Midbrain (tissue), 1 donor: Measurements from ENCODE around the gene FAM110A.
"Not testable (repeated sequence)": the region's sequence is repeated elsewhere in the genome, so short reads cannot be mapped to it uniquely, and the experiment has no call there.

Experiments used
- DNase-seq: peaks from one replicate; lab custom pipeline; 2025; lab: John Stamatoyannopoulos, UW

Gene FAM110A

GRCh38 chr20:844473-845225 lies 11.1 kb downstream of the FAM110A start:
- DNase-seq = peak; percentile 74

- DNase-seq = no peak
Observed at GRCh38 chr20:845226-845868, 11.8 kb downstream of the FAM110A start.

GRCh38 chr20:845941-846893 lies 12.7 kb downstream of the FAM110A start:
- no peak for DNase-seq

- no peak for DNase-seq
Observed at GRCh38 chr20:846894-847278, 13.4 kb downstream of the FAM110A start.

GRCh38 chr20:848193-848592 lies 14.7 kb downstream of the FAM110A start:
- DNase-seq = no peak

GRCh38 chr20:848731-849130 lies 15.2 kb downstream of the FAM110A start:
- not testable (repeated sequence) for DNase-seq

GRCh38 chr20:853406-853996 lies 20.0 kb downstream of the FAM110A start:
- no peak for DNase-seq

GRCh38 chr20:854601-855000 lies 21.1 kb downstream of the FAM110A start:
- no peak for DNase-seq

- DNase-seq = no peak
Observed at GRCh38 chr20:855466-856360, 22.2 kb downstream of the FAM110A start.

GRCh38 chr20:856361-856775 lies 22.9 kb downstream of the FAM110A start:
- no peak for DNase-seq

- no peak for DNase-seq
Observed at GRCh38 chr20:858011-858410, 24.5 kb downstream of the FAM110A start.

- DNase-seq = no peak
Observed at GRCh38 chr20:859751-860231, 26.3 kb downstream of the FAM110A start.

- no peak for DNase-seq
Observed at GRCh38 chr20:860891-861290, 27.4 kb downstream of the FAM110A start.

- no peak for DNase-seq
Observed at GRCh38 chr20:865440-865839, 31.9 kb downstream of the FAM110A start.

GRCh38 chr20:868279-868678 lies 34.8 kb downstream of the FAM110A start:
- no peak for DNase-seq

GRCh38 chr20:869606-870005 lies 36.1 kb downstream of the FAM110A start:
- DNase-seq = no peak

- DNase-seq = no peak
Observed at GRCh38 chr20:870758-871157, 37.2 kb downstream of the FAM110A start.

- DNase-seq = no peak
Observed at GRCh38 chr20:871436-871835, 37.9 kb downstream of the FAM110A start.

GRCh38 chr20:871948-872347 lies 38.4 kb downstream of the FAM110A start:
- no peak for DNase-seq

- DNase-seq = no peak
Observed at GRCh38 chr20:872855-873520, 39.5 kb downstream of the FAM110A start.
